Measurements from ENCODE around the gene CUL1. TPM values are rescaled to one million over a fixed set of nuclear protein-coding genes. Genes with fewer than 3 reads are reported as not detected.

The CUL1 gene
- total RNA-seq, 4 donors from 2014 or later: 73.1 to 87.1 (median 77.8) TPM

- Histone ChIP-seq H3K4me1 (no peaks in the 10 kb centered on the region), H3K27ac (replicated peaks in 1 of 4) (no peak overlapping the region), H3K4me3 (no peak overlapping the region), H3K27me3 (no peaks in the 10 kb centered on the region), H3K9me3 (no peaks in the 10 kb centered on the region), H3K36me3 (peaks cover 54 to 96% (median 76%) of the 10 kb centered on the region in 4 donors)
- intact Hi-C loops (cut with DNase I): no loop called here
- no peak for DNase-seq (ENCODE audit: extremely low spot score)
- TF ChIP-seq EP300 (IDR thresholded peaks at IDR 0.05): no peak
- no peak for TF ChIP-seq CTCF (IDR thresholded peaks at IDR 0.05)
- WGBS: 92% methylated on average over 15 of the region's 15 CpGs
Observed at GRCh38 chr7:148783801-148784527, 85.3 kb downstream of the CUL1 start.

- Histone ChIP-seq H3K27me3 (no peaks in the 10 kb centered on the region), H3K4me3 (no peak overlapping the region), H3K27ac (replicated peaks in 1 of 4) (no peak overlapping the region), H3K9me3 (no peaks in the 10 kb centered on the region), H3K4me1 (no peaks in the 10 kb centered on the region), H3K36me3 (peaks cover 77 to 100% (median 94%) of the 10 kb centered on the region in 4 donors)
- TF ChIP-seq POLR2AphosphoS5 (IDR thresholded peaks at IDR 0.05): no peak
- no peak for TF ChIP-seq POLR2A (IDR thresholded peaks at IDR 0.05; ENCODE audit: low read depth)
- no peak for TF ChIP-seq EP300 (IDR thresholded peaks at IDR 0.05)
- no peak for TF ChIP-seq CTCF (IDR thresholded peaks at IDR 0.05)
- intact Hi-C loops (cut with DNase I): no loop called here
- DNase-seq (ENCODE audit: extremely low spot score): no peak
- WGBS: 88% methylated on average over 14 of the region's 14 CpGs
Observed at GRCh38 chr7:148787571-148788295, 89.0 kb downstream of the CUL1 start.

- WGBS: 89% methylated on average over 7 of the region's 7 CpGs
- Histone ChIP-seq H3K27me3 (no peaks in the 10 kb centered on the region), H3K4me3 (no peak overlapping the region), H3K4me1 (no peaks in the 10 kb centered on the region), H3K9me3 (no peaks in the 10 kb centered on the region), H3K36me3 (peaks cover 81 to 100% (median 93%) of the 10 kb centered on the region in 4 donors), H3K27ac (replicated peaks in 1 of 4) (no peak overlapping the region)
- intact Hi-C loops (cut with DNase I): no loop called here
- DNase-seq (ENCODE audit: extremely low spot score): no peak
- no peak for TF ChIP-seq POLR2AphosphoS5 (IDR thresholded peaks at IDR 0.05)
- no peak for TF ChIP-seq POLR2A (IDR thresholded peaks at IDR 0.05; ENCODE audit: low read depth)
- no peak for TF ChIP-seq CTCF (IDR thresholded peaks at IDR 0.05)
- no peak for TF ChIP-seq EP300 (IDR thresholded peaks at IDR 0.05)
Observed at GRCh38 chr7:148789220-148789619, 90.5 kb downstream of the CUL1 start.

GRCh38 chr7:148790131-148790726 lies 91.5 kb downstream of the CUL1 start:
- no peak overlapping the region for H3K4me3 ChIP-seq
- DNase-seq (ENCODE audit: extremely low spot score): no peak
- H3K27me3 ChIP-seq: no peaks in the 10 kb centered on the region
- H3K9me3 ChIP-seq: peaks cover 0 to 3% (median 0%) of the 10 kb centered on the region in 4 donors
- H3K27ac ChIP-seq (replicated peaks in 1 of 4): no peak overlapping the region
- TF ChIP-seq EP300 (IDR thresholded peaks at IDR 0.05): no peak
- TF ChIP-seq CTCF (IDR thresholded peaks at IDR 0.05): no peak
- TF ChIP-seq POLR2A (IDR thresholded peaks at IDR 0.05; ENCODE audit: low read depth): no peak
- no peak for TF ChIP-seq POLR2AphosphoS5 (IDR thresholded peaks at IDR 0.05)
- peaks cover 73 to 100% (median 94%) of the 10 kb centered on the region in 4 donors for H3K36me3 ChIP-seq
- WGBS: 90% methylated on average over 8 of the region's 8 CpGs
- intact Hi-C loops (cut with DNase I): loop anchor here (10.0 kb wide), 1 partner anchor 175 kb away; no protein-coding TSS in a partner anchor
- H3K4me1 ChIP-seq: no peaks in the 10 kb centered on the region

Data from esophagus muscularis mucosa (tissue), 4 donors.